Measurements from ENCODE around the gene YBX2.

- TF ChIP-seq CTCF (IDR thresholded peaks at IDR 0.05) (no peak), POLR2A (IDR thresholded peaks at IDR 0.05) (no peak)
Observed at GRCh38 chr17:7250695-7251627, 43.5 kb downstream of the YBX2 start.

Measured in body of pancreas (tissue), 4 donors.